Peyer's patch (tissue), 4 donors: ENCODE measurements around the gene FTO. TPM values are rescaled to one million over a fixed set of nuclear protein-coding genes. Genes with fewer than 3 reads are reported as not detected.

Source experiments
- DNase-seq, 3 donors: peaks; one replicate each; pipeline ENCODE4 v3.0.0-alpha.2; 2017 to 2019
- H3K27ac ChIP-seq, 4 donors: fragments of 200-600 bp; sonication (generic); one replicate each; pipeline ENCODE4 v1.5.1; 2016 to 2019
- H3K27me3 ChIP-seq, 2 donors: fragments of 200-600 bp; sonication (generic); one replicate each; pipeline ENCODE4 v1.5.1; 2019
- H3K36me3 ChIP-seq, 3 donors: fragments of 200-600 bp; sonication (generic); one replicate each; pipeline ENCODE4 v1.5.1; 2016 to 2019
- H3K4me1 ChIP-seq, 4 donors: fragments of 200-600 bp; sonication (generic); one replicate each; pipeline ENCODE4 v1.5.1; 2016 to 2019
- H3K4me3 ChIP-seq, 4 donors: fragments of 200-600 bp; sonication (generic); 1 replicate in 3 of 4; 2 replicates in 1 of 4; pipeline ENCODE4 v1.5.1; 2016 to 2019; ENCODE audit warnings: mild to moderate bottlenecking in 1 of 4
- H3K9me3 ChIP-seq, 4 donors: fragments of 200-600 bp; sonication (generic); one replicate each; pipeline ENCODE4 v1.5.1; 2016 to 2019; ENCODE audit warnings: mild to moderate bottlenecking in 1 of 4
- CTCF ChIP-seq, 6 experiments: fragments of 450-650 bp in 4 of 6; fragments of 200-600 bp in 2 of 6; sonication (generic) in 1 of 6; IDR thresholded peaks; one replicate each; pipeline ENCODE4 v1.5.1; 2017 to 2019; ENCODE audit warnings: antibody characterized with exemption in 6 of 6, mild to moderate bottlenecking in 3 of 6, moderate library complexity in 1 of 6
- POLR2A ChIP-seq, 2 donors: fragments of 450-650 bp; IDR thresholded peaks; one replicate each; pipeline ENCODE4 v1.5.1; 2017; ENCODE audit warnings: antibody characterized with exemption in 2 of 2, mild to moderate bottlenecking in 2 of 2, moderate library complexity in 2 of 2
- total RNA-seq, 4 donors: library from RNA; depleted of rRNA; stranded (reverse); fragments of >200 nt; gene quantifications; one replicate each; pipeline ENCODE4 v1.1.0, GENCODE V29; 2016

FTO gene
- total RNA-seq, 4 donors from 2014 or later: 37.0 to 95.7 (median 45.1) TPM

- Histone ChIP-seq H3K9me3 (no peaks in the 10 kb centered on the region), H3K4me3 (no peak overlapping the region), H3K27ac (no peak overlapping the region), H3K4me1 (peaks cover 0 to 10% (median 2%) of the 10 kb centered on the region in 4 donors), H3K27me3 (no peaks in the 10 kb centered on the region), H3K36me3 (no peaks in the 10 kb centered on the region)
- TF ChIP-seq CTCF (IDR thresholded peaks at IDR 0.05): no peak
- no peak for TF ChIP-seq POLR2A (IDR thresholded peaks at IDR 0.05)
- no peak for DNase-seq
Measured at GRCh38 chr16:53952215-53953208, 248.6 kb downstream of the FTO start.

GRCh38 chr16:53953336-53953735 is 249.4 kb downstream of the FTO start:
- TF ChIP-seq CTCF (IDR thresholded peaks at IDR 0.05) (no peak), POLR2A (IDR thresholded peaks at IDR 0.05) (no peak)
- no peak for DNase-seq

GRCh38 chr16:53955221-53955875 is 251.4 kb downstream of the FTO start:
- Histone ChIP-seq H3K27ac (no peak overlapping the region), H3K9me3 (no peaks in the 10 kb centered on the region), H3K4me1 (peaks cover 0 to 10% (median 2%) of the 10 kb centered on the region in 4 donors), H3K27me3 (no peaks in the 10 kb centered on the region), H3K4me3 (no peak overlapping the region), H3K36me3 (no peaks in the 10 kb centered on the region)
- DNase-seq: no peak
- no peak for TF ChIP-seq CTCF (IDR thresholded peaks at IDR 0.05)
- no peak for TF ChIP-seq POLR2A (IDR thresholded peaks at IDR 0.05)

More at GRCh38 chr16:53953336-53953735, 249.4 kb downstream of the FTO start:
- Histone ChIP-seq H3K36me3 (no peaks in the 10 kb centered on the region), H3K4me3 (no peak overlapping the region), H3K27me3 (no peaks in the 10 kb centered on the region), H3K27ac (no peak overlapping the region), H3K4me1 (peaks cover 0 to 10% (median 2%) of the 10 kb centered on the region in 4 donors), H3K9me3 (no peaks in the 10 kb centered on the region)

GRCh38 chr16:53958341-53958880 is 254.5 kb downstream of the FTO start:
- no peaks in the 10 kb centered on the region for H3K9me3 ChIP-seq
- H3K36me3 ChIP-seq: no peaks in the 10 kb centered on the region
- DNase-seq: no peak
- no peak overlapping the region for H3K27ac ChIP-seq
- TF ChIP-seq POLR2A (IDR thresholded peaks at IDR 0.05) (no peak), CTCF (IDR thresholded peaks at IDR 0.05) (no peak)
- H3K4me3 ChIP-seq: no peak overlapping the region
- no peaks in the 10 kb centered on the region for H3K4me1 ChIP-seq
- H3K27me3 ChIP-seq: no peaks in the 10 kb centered on the region

GRCh38 chr16:53960050-53960812 is 256.3 kb downstream of the FTO start:
- Histone ChIP-seq H3K27me3 (no peaks in the 10 kb centered on the region), H3K4me1 (no peaks in the 10 kb centered on the region), H3K9me3 (no peaks in the 10 kb centered on the region), H3K27ac (no peak overlapping the region), H3K36me3 (no peaks in the 10 kb centered on the region), H3K4me3 (no peak overlapping the region)
- no peak for DNase-seq
- TF ChIP-seq POLR2A (IDR thresholded peaks at IDR 0.05) (no peak), CTCF (IDR thresholded peaks at IDR 0.05) (no peak)
